ENCODE results near the gene FREM1.

GRCh38 chr9:14935964-14936363 is 25.7 kb upstream of the FREM1 start:
- TF ChIP-seq EZH2 (IDR thresholded peaks at IDR 0.05; ENCODE audit: borderline replicate concordance, low read length) (no peak), CTCF (IDR thresholded peaks at IDR 0.05; ENCODE audit: low read length) (no peak)
